Tibial nerve (tissue), 3 donors: ENCODE data around the gene MYO1H.

ENCODE experiments used
- CTCF ChIP-seq, 5 experiments: fragments of 200-600 bp in 3 of 5; fragments of 450-650 bp in 2 of 5; sonication (generic) in 3 of 5; IDR thresholded peaks; one replicate each; pipeline ENCODE4 v1.5.1; 2016 to 2019; ENCODE audit warnings: antibody characterized with exemption in 5 of 5, mild to moderate bottlenecking in 3 of 5, moderate library complexity in 2 of 5
- POLR2A ChIP-seq, 2 donors: fragments of 450-650 bp; IDR thresholded peaks; one replicate each; pipeline ENCODE4 v1.6.1; 2017; ENCODE audit warnings: antibody characterized with exemption in 2 of 2, mild to moderate bottlenecking in 2 of 2, moderate library complexity in 2 of 2

GRCh38 chr12:109497675-109498074, 150.0 kb downstream of the MYO1H start:
- TF ChIP-seq CTCF (IDR thresholded peaks at IDR 0.05) (no peak), POLR2A (IDR thresholded peaks at IDR 0.05) (no peak)
